ENCODE results near the gene RAB24.
"Not testable (repeated sequence)": the region's sequence is repeated elsewhere in the genome, so short reads cannot be mapped to it uniquely, and the experiment has no call there.

The RAB24 gene

DNA sequence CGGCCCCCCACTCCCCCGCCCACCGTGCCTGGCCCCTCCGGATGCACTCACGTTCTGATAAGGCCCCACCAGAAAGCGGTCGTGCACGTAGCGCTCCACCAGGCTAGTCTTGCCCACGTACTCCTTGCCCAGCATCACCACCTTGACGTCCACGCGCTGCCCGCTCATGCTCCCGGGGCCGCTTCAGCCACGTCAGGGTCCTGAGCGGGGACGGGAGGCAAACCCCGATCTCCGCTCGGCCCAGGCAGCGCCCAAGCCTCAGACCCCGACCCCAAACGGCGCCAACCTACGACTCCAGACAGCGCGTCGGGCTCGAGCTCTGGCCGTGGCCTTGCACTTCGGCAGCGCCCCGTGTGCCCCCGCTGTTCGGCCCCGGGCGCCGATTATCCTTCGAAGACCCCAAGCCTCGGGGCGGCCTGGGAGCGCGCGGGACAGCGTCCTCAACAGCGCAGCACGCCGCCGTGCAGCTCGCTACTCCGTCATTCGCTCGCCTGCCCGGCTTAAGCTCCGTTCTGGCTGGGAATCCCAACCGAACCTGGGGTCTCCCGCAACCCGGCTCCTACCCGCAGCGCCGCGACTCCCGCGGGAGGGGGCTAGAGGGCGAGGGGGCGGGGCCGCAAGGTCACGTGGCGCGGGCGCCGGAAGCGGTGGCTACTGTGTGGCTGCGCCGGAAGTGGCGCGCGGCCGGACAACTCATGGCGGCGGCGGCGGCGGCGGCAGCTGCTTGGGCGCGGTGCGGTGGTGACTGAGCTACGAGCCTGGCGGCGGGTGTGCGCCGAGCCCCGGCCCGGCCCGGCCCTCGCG, at the start of gene RAB24, which contains the start of gene PRELID1:
RAB24 (minus strand) TSS at position 599 of the 804 bp plus-strand sequence; CDS start at position 168, 431 bp downstream.
PRELID1 (plus strand) TSS at position 679 of the 804 bp plus-strand sequence. CDS start 187 bp downstream, outside the sequence.
- H3K36me3 ChIP-seq (ENCODE audit: control insufficient read depth, low read depth, low read length) = peaks cover 22% of the 10 kb centered on the region

GRCh38 chr5:177353093-177353492, 49.6 kb upstream of the RAB24 start:
- no peak overlapping the region for H3K27ac ChIP-seq (ENCODE audit: low read length)
- H3K4me3 ChIP-seq (ENCODE audit: low read length) = no peak overlapping the region
- peaks cover 4% of the 10 kb centered on the region for H3K4me1 ChIP-seq (ENCODE audit: control insufficient read depth, low read depth, low read length)
- H3K9me3 ChIP-seq (ENCODE audit: control insufficient read depth, low read depth, low read length) = no peaks in the 10 kb centered on the region
- H3K27me3 ChIP-seq (ENCODE audit: control insufficient read depth, insufficient read depth, low read length) = no peaks in the 10 kb centered on the region
- no peak overlapping the region for H3K9ac ChIP-seq (ENCODE audit: low read length)
- H3K36me3 ChIP-seq (ENCODE audit: control insufficient read depth, low read depth, low read length) = no peaks in the 10 kb centered on the region

More for the DNA sequence above, at the start of gene RAB24, which contains the start of gene PRELID1:
- Histone ChIP-seq H3K27me3 (ENCODE audit: control insufficient read depth, insufficient read depth, low read length) (no peaks in the 10 kb centered on the region), H3K9me3 (ENCODE audit: control insufficient read depth, low read depth, low read length) (no peaks in the 10 kb centered on the region), H3K27ac (ENCODE audit: low read length) (no peak within 1 kb of the TSS), H3K9ac (ENCODE audit: low read length) (peak within 1 kb of the TSS; percentile 88), H3K4me1 (ENCODE audit: control insufficient read depth, low read depth, low read length) (peaks cover 10% of the 10 kb centered on the region), H3K4me3 (ENCODE audit: low read length) (peak within 1 kb of the TSS; percentile 96)

- peaks cover 4% of the 10 kb centered on the region for H3K4me1 ChIP-seq (ENCODE audit: control insufficient read depth, low read depth, low read length)
These were observed 48.1 kb upstream of the RAB24 start, which contains the start of gene LMAN2 for GRCh38 chr5:177351392-177352329. Gene LMAN2, minus strand, starts transcription at chr5:177351668. Its CDS starts 21 bp downstream, at chr5:177351647.

DNA sequence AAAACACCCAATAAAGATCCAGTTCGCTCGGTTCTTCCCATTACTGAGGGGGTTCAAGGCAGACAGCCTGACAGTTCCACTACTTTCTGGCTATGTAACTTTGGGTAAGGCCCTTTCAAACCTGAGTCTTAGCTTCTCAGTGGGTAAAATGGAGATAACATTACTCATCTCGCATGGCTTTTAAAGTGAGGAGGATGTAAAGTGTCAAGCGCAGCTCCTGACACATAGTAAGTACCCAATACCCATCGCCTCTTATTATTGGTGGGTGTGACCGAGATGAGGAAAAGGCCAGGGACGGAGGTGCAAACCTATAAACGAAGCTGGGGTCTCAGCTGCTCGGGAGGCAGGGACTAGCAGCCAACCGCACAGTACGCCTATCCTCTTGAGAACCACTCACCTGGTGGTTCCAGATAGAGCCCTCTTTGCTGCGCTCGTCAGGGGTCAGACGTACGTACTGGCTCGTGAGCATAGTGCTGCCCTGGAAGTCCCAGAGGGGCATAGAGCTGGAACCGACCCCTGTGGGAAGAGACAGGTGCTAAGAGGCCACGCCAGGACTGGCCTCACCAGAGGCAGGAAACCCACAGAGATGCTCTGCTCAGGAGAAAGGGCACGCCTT, 47.4 kb upstream of the RAB24 start:
- Histone ChIP-seq H3K4me1 (ENCODE audit: control insufficient read depth, low read depth, low read length) (peaks cover 4% of the 10 kb centered on the region), H3K9me3 (ENCODE audit: control insufficient read depth, low read depth, low read length) (no peaks in the 10 kb centered on the region), H3K27ac (ENCODE audit: low read length) (peak overlapping the region; percentile 96), H3K27me3 (ENCODE audit: control insufficient read depth, insufficient read depth, low read length) (no peaks in the 10 kb centered on the region), H3K9ac (ENCODE audit: low read length) (peak overlapping the region; percentile 90), H3K36me3 (ENCODE audit: control insufficient read depth, low read depth, low read length) (peaks cover 8% of the 10 kb centered on the region), H3K4me3 (ENCODE audit: low read length) (peak overlapping the region; percentile 97)

More at GRCh38 chr5:177351392-177352329, 48.1 kb upstream of the RAB24 start, which contains the start of gene LMAN2:
- H3K27me3 ChIP-seq (ENCODE audit: control insufficient read depth, insufficient read depth, low read length) = no peaks in the 10 kb centered on the region
- peak within 1 kb of the TSS; percentile 90 for H3K9ac ChIP-seq (ENCODE audit: low read length)
- no peaks in the 10 kb centered on the region for H3K9me3 ChIP-seq (ENCODE audit: control insufficient read depth, low read depth, low read length)
- peaks cover 8% of the 10 kb centered on the region for H3K36me3 ChIP-seq (ENCODE audit: control insufficient read depth, low read depth, low read length)
- H3K27ac ChIP-seq (ENCODE audit: low read length) = peak within 1 kb of the TSS; percentile 96
- peak within 1 kb of the TSS; percentile 97 for H3K4me3 ChIP-seq (ENCODE audit: low read length)

- peak overlapping the region; percentile 97 for H3K4me3 ChIP-seq (ENCODE audit: low read length)
These were observed 46.2 kb upstream of the RAB24 start for GRCh38 chr5:177349762-177350161.

GRCh38 chr5:177349362-177349647, 45.8 kb upstream of the RAB24 start:
- H3K9ac ChIP-seq (ENCODE audit: low read length) = no peak overlapping the region
- no peaks in the 10 kb centered on the region for H3K9me3 ChIP-seq (ENCODE audit: control insufficient read depth, low read depth, low read length)
- no peak overlapping the region for H3K27ac ChIP-seq (ENCODE audit: low read length)
- H3K36me3 ChIP-seq (ENCODE audit: control insufficient read depth, low read depth, low read length) = peaks cover 8% of the 10 kb centered on the region
- no peaks in the 10 kb centered on the region for H3K27me3 ChIP-seq (ENCODE audit: control insufficient read depth, insufficient read depth, low read length)
- H3K4me1 ChIP-seq (ENCODE audit: control insufficient read depth, low read depth, low read length) = peaks cover 4% of the 10 kb centered on the region
- no peak overlapping the region for H3K4me3 ChIP-seq (ENCODE audit: low read length)

More at GRCh38 chr5:177349762-177350161, 46.2 kb upstream of the RAB24 start:
- H3K9me3 ChIP-seq (ENCODE audit: control insufficient read depth, low read depth, low read length) = no peaks in the 10 kb centered on the region
- no peak overlapping the region for H3K27ac ChIP-seq (ENCODE audit: low read length)
- no peak overlapping the region for H3K9ac ChIP-seq (ENCODE audit: low read length)
- no peaks in the 10 kb centered on the region for H3K27me3 ChIP-seq (ENCODE audit: control insufficient read depth, insufficient read depth, low read length)
- H3K4me1 ChIP-seq (ENCODE audit: control insufficient read depth, low read depth, low read length) = peaks cover 4% of the 10 kb centered on the region
- peaks cover 8% of the 10 kb centered on the region for H3K36me3 ChIP-seq (ENCODE audit: control insufficient read depth, low read depth, low read length)

- H3K9me3 ChIP-seq (ENCODE audit: control insufficient read depth, low read depth, low read length) = no peaks in the 10 kb centered on the region
- H3K27ac ChIP-seq (ENCODE audit: low read length) = no peak overlapping the region
- H3K9ac ChIP-seq (ENCODE audit: low read length) = no peak overlapping the region
- peaks cover 4% of the 10 kb centered on the region for H3K4me1 ChIP-seq (ENCODE audit: control insufficient read depth, low read depth, low read length)
- H3K4me3 ChIP-seq (ENCODE audit: low read length) = no peak overlapping the region
- H3K27me3 ChIP-seq (ENCODE audit: control insufficient read depth, insufficient read depth, low read length) = no peaks in the 10 kb centered on the region
- peaks cover 8% of the 10 kb centered on the region for H3K36me3 ChIP-seq (ENCODE audit: control insufficient read depth, low read depth, low read length)
These were observed 44.2 kb upstream of the RAB24 start for GRCh38 chr5:177347699-177348098.

DNA sequence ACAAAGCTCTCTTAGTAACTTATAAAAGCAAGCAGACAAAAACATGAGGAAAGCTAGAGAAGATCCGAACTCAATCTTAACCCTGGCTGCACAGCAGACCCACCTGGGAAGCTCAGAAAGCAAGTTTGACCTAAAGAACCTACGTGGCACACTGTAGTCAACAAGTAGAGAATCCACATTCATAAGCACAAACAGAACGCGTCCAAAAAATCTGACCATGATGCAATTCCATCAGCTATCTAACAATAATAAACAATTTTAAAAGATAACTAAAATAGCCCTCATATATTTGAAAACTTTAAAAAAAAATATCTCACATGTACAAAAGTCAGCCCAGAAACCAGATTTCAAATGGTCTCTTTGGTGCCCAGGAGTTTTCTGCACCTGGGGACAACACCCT, 43.3 kb upstream of the RAB24 start:
- Histone ChIP-seq H3K9ac (ENCODE audit: low read length) (no peak overlapping the region), H3K27me3 (ENCODE audit: control insufficient read depth, insufficient read depth, low read length) (no peaks in the 10 kb centered on the region), H3K4me1 (ENCODE audit: control insufficient read depth, low read depth, low read length) (peaks cover 4% of the 10 kb centered on the region), H3K4me3 (ENCODE audit: low read length) (no peak overlapping the region), H3K27ac (ENCODE audit: low read length) (no peak overlapping the region), H3K9me3 (ENCODE audit: control insufficient read depth, low read depth, low read length) (no peaks in the 10 kb centered on the region), H3K36me3 (ENCODE audit: control insufficient read depth, low read depth, low read length) (peaks cover 8% of the 10 kb centered on the region)

- no peaks in the 10 kb centered on the region for H3K4me1 ChIP-seq (ENCODE audit: control insufficient read depth, low read depth, low read length)
- H3K9ac ChIP-seq (ENCODE audit: low read length) = no peak overlapping the region
- H3K36me3 ChIP-seq (ENCODE audit: control insufficient read depth, low read depth, low read length) = peaks cover 12% of the 10 kb centered on the region
- no peaks in the 10 kb centered on the region for H3K9me3 ChIP-seq (ENCODE audit: control insufficient read depth, low read depth, low read length)
- no peak overlapping the region for H3K4me3 ChIP-seq (ENCODE audit: low read length)
- H3K27ac ChIP-seq (ENCODE audit: low read length) = no peak overlapping the region
- H3K27me3 ChIP-seq (ENCODE audit: control insufficient read depth, insufficient read depth, low read length) = no peaks in the 10 kb centered on the region
These were observed 41.4 kb upstream of the RAB24 start for GRCh38 chr5:177344891-177345290.

GRCh38 chr5:177343777-177344176, 40.3 kb upstream of the RAB24 start:
- H3K27me3 ChIP-seq (ENCODE audit: control insufficient read depth, insufficient read depth, low read length) = no peaks in the 10 kb centered on the region
- H3K9ac ChIP-seq (ENCODE audit: low read length) = no peak overlapping the region
- H3K4me1 ChIP-seq (ENCODE audit: control insufficient read depth, low read depth, low read length) = no peaks in the 10 kb centered on the region
- H3K27ac ChIP-seq (ENCODE audit: low read length) = no peak overlapping the region
- H3K36me3 ChIP-seq (ENCODE audit: control insufficient read depth, low read depth, low read length) = peaks cover 12% of the 10 kb centered on the region
- no peak overlapping the region for H3K4me3 ChIP-seq (ENCODE audit: low read length)
- H3K9me3 ChIP-seq (ENCODE audit: control insufficient read depth, low read depth, low read length) = no peaks in the 10 kb centered on the region

DNA sequence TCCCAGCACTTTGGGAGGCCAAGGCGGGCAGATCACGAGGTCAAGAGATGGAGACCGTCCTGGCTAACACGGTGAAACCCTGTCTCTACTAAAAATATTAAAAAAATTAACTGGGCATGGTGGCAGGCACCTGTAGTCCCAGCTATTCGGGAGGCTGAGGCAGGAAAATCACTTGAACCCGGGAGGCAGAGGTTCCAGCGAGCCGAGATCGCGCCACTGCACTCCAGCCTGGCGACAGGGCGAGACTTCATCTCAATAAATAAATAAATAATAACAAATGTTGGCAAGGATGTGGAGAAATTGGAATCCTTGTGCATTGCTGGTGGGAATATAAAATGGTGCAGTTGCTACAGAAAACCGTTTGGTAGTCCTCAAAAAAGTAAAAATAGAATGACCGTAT, 39.5 kb upstream of the RAB24 start:
- peaks cover 12% of the 10 kb centered on the region for H3K36me3 ChIP-seq (ENCODE audit: control insufficient read depth, low read depth, low read length)

More for the DNA sequence above, 39.5 kb upstream of the RAB24 start:
- not testable (repeated sequence) for H3K9me3 ChIP-seq (ENCODE audit: control insufficient read depth, low read depth, low read length); H3K27me3 ChIP-seq (ENCODE audit: control insufficient read depth, insufficient read depth, low read length); H3K4me3 ChIP-seq (ENCODE audit: low read length); H3K4me1 ChIP-seq (ENCODE audit: control insufficient read depth, low read depth, low read length); H3K9ac ChIP-seq (ENCODE audit: low read length); H3K27ac ChIP-seq (ENCODE audit: low read length)
